Transverse colon (tissue), 4 donors: ENCODE measurements around the gene SDF2. TPM values are rescaled to one million over a fixed set of nuclear protein-coding genes. Genes with fewer than 3 reads are reported as not detected.
"Not testable (repeated sequence)": the region's sequence is repeated elsewhere in the genome, so short reads cannot be mapped to it uniquely, and the experiment has no call there.

Experiments used
- DNase-seq: peaks from one replicate; pipeline ENCODE4 v3.0.0-alpha.2; 2019
- H3K27ac ChIP-seq, 4 donors: fragments of 200-600 bp; sonication (generic); 2 replicates each; pipeline ENCODE4 v1.5.1; 2016 to 2018; ENCODE audit warnings: inconsistent platforms in 4 of 4
- H3K27me3 ChIP-seq: fragments of 200-600 bp; sonication (generic); 2 replicates; pipeline ENCODE4 v1.5.1; 2017; ENCODE audit warnings: inconsistent platforms
- H3K36me3 ChIP-seq, 4 donors: fragments of 200-600 bp; sonication (generic); 2 replicates each; pipeline ENCODE4 v1.5.1; 2017 to 2019; ENCODE audit warnings: inconsistent platforms in 4 of 4
- H3K4me1 ChIP-seq, 4 donors: fragments of 200-600 bp; sonication (generic); 2 replicates each; pipeline ENCODE4 v1.5.1; 2017 to 2020; ENCODE audit warnings: inconsistent platforms in 4 of 4
- H3K4me3 ChIP-seq, 4 donors: fragments of 200-600 bp; sonication (generic); 1 replicate in 1 of 4; 2 replicates in 3 of 4; pipeline versions ENCODE4 v1.5.1 to v1.6.1; 2017 to 2019; ENCODE audit warnings: inconsistent platforms in 4 of 4
- H3K9me3 ChIP-seq, 2 donors: fragments of 200-600 bp; sonication (generic); 2 replicates each; pipeline ENCODE4 v1.5.1; 2017 to 2019; ENCODE audit warnings: inconsistent platforms in 2 of 2
- EP300 ChIP-seq: sonication (generic); formaldehyde crosslinking; IDR thresholded peaks from one replicate; pipeline ENCODE4 v1.6.1; 2017; ENCODE audit warnings: antibody characterized with exemption, low read depth
- POLR2A ChIP-seq: fragments of 450-650 bp; IDR thresholded peaks from one replicate; pipeline ENCODE4 v1.6.1; 2016; ENCODE audit warnings: antibody characterized with exemption, mild to moderate bottlenecking, moderate library complexity
- POLR2AphosphoS5 ChIP-seq, 3 donors: sonication (generic); formaldehyde crosslinking; IDR thresholded peaks; one replicate each; pipeline ENCODE4 v1.6.1; 2016; ENCODE audit warnings: antibody characterized with exemption in 3 of 3
- WGBS, 2 donors: methylation state at CpG; one replicate each; pipeline ENCODE4 v1.1.5; 2018; ENCODE audit warnings: low coverage in 1 of 2; 5-methylcytosine and 5-hydroxymethylcytosine counted together
- in situ Hi-C, 4 donors: fragments of 200-750 bp; cut with MboI; loops; one replicate each; pipeline versions ENCODE4 v1.15.0 to v1.15.1; 2017; ENCODE audit warnings: low sequenced_read_pairs in 3 of 4, low pct_ligation_motif_present in 1 of 4, low pct_unique_long_range_greater_than_20kb in 1 of 4
- intact Hi-C: fragments of 100-400 bp; cut with DNase I; formaldehyde crosslinking; loops from one replicate; pipeline ENCODE4 v1.15.1; 2023; ENCODE audit warnings: low total_unique reads
- total RNA-seq, 4 donors: library from RNA; depleted of rRNA; stranded (reverse); fragments of >200 nt; gene quantifications; one replicate each; pipeline ENCODE4 v1.1.0, GENCODE V29; 2016
- TF ChIP-seq, protein P1 (sequence below), 5 experiments: fragments of 200-600 bp in 3 of 5; fragments of 450-650 bp in 2 of 5; sonication (generic) in 3 of 5; IDR thresholded peaks; 1 replicate in 2 of 5; 2 replicates in 3 of 5; pipeline ENCODE4 v1.5.1; 2016 to 2017; ENCODE audit warnings: antibody characterized with exemption in 5 of 5, inconsistent platforms in 3 of 5, mild to moderate bottlenecking in 2 of 5, moderate library complexity in 1 of 5

SDF2 gene
- total RNA-seq, 4 donors from 2014 or later: 32.2 to 69.9 (median 49.1) TPM

DNA sequence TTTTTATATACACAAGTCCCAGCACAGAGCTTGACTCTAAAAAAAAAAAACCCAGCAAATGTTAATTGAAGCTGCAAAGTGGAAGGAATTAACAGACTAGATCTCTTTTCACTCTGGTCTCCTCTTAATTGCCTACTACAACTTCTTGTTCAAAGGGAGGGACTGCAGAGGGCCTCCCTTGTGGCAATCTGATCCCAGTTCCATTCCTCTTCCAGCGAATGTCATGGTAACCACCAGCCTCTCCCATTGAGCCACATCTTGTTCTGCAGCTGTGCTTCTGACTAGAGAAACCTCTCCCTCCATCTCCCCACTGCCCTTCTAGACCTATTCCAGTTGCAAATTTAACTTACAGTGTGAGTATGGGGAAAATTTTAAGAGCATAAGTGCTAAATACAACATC is 6.2 kb upstream of the SDF2 start:
- in situ Hi-C loops: no loop called here
- peaks cover 0 to 18% (median 7%) of the 10 kb centered on the region in 4 donors for H3K36me3 ChIP-seq

GRCh38 chr17:28665994-28666393 is 4.3 kb upstream of the SDF2 start:
- Histone ChIP-seq H3K9me3 (no peaks in the 10 kb centered on the region), H3K27me3 (no peaks in the 10 kb centered on the region), H3K4me1 (peaks cover 9 to 35% (median 16%) of the 10 kb centered on the region in 4 donors), H3K27ac (no peak overlapping the region), H3K4me3 (no peak overlapping the region), H3K36me3 (no peaks in the 10 kb centered on the region)
- WGBS, 2 donors: 74 to 86% methylated on average over 2 of the region's 2 CpGs
- no peak for DNase-seq
- in situ Hi-C loops: no loop called here
- no peak for TF ChIP-seq POLR2AphosphoS5 (IDR thresholded peaks at IDR 0.05)
- TF ChIP-seq POLR2A: no peak
- no peak for TF ChIP-seq EP300
- TF ChIP-seq, protein P1, sequence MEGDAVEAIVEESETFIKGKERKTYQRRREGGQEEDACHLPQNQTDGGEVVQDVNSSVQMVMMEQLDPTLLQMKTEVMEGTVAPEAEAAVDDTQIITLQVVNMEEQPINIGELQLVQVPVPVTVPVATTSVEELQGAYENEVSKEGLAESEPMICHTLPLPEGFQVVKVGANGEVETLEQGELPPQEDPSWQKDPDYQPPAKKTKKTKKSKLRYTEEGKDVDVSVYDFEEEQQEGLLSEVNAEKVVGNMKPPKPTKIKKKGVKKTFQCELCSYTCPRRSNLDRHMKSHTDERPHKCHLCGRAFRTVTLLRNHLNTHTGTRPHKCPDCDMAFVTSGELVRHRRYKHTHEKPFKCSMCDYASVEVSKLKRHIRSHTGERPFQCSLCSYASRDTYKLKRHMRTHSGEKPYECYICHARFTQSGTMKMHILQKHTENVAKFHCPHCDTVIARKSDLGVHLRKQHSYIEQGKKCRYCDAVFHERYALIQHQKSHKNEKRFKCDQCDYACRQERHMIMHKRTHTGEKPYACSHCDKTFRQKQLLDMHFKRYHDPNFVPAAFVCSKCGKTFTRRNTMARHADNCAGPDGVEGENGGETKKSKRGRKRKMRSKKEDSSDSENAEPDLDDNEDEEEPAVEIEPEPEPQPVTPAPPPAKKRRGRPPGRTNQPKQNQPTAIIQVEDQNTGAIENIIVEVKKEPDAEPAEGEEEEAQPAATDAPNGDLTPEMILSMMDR (IDR thresholded peaks at IDR 0.05): no peak
- intact Hi-C loops: no loop called here

More for the DNA sequence above, 6.2 kb upstream of the SDF2 start:
- H3K27me3 ChIP-seq: no peaks in the 10 kb centered on the region
- no peak for DNase-seq
- peaks cover 7 to 30% (median 12%) of the 10 kb centered on the region in 4 donors for H3K4me1 ChIP-seq
- H3K27ac ChIP-seq: no peak overlapping the region
- no peaks in the 10 kb centered on the region for H3K9me3 ChIP-seq
- no peak overlapping the region for H3K4me3 ChIP-seq
- 85 to 100% methylated on average over 1 of the region's 1 CpG for WGBS, 2 donors
- intact Hi-C loops: no loop called here
- no peak for TF ChIP-seq POLR2A
- no peak for TF ChIP-seq EP300
- no peak for TF ChIP-seq POLR2AphosphoS5 (IDR thresholded peaks at IDR 0.05)
- TF ChIP-seq, protein P1 (IDR thresholded peaks at IDR 0.05): no peak

- no peaks in the 10 kb centered on the region for H3K9me3 ChIP-seq
- no peaks in the 10 kb centered on the region for H3K27me3 ChIP-seq
- in situ Hi-C loops: no loop called here
- peaks cover 14 to 46% (median 18%) of the 10 kb centered on the region in 4 donors for H3K4me1 ChIP-seq
- DNase-seq: no peak
- peaks cover 0 to 6% (median 0%) of the 10 kb centered on the region in 4 donors for H3K36me3 ChIP-seq
- no peak overlapping the region for H3K4me3 ChIP-seq
- TF ChIP-seq, protein P1 (IDR thresholded peaks at IDR 0.05): no peak
- no peak for TF ChIP-seq POLR2AphosphoS5 (IDR thresholded peaks at IDR 0.05)
- TF ChIP-seq POLR2A: no peak
- TF ChIP-seq EP300: no peak
- intact Hi-C loops: no loop called here
- peak overlapping the region in 1 of 4 donors; percentile 95 for H3K27ac ChIP-seq
Observed at GRCh38 chr17:28663723-28664122, 2.0 kb upstream of the SDF2 start.

GRCh38 chr17:28662527-28662829 is 772 bp upstream of the SDF2 start:
- intact Hi-C loops: no loop called here
- no peak for TF ChIP-seq POLR2A
- TF ChIP-seq POLR2AphosphoS5 (IDR thresholded peaks at IDR 0.05): no peak
- TF ChIP-seq EP300: no peak
- TF ChIP-seq, protein P1 (IDR thresholded peaks at IDR 0.05): no peak
- H3K27ac ChIP-seq: peak overlapping the region; percentile 95 to 98 (median 95)
- peaks cover 0 to 9% (median 3%) of the 10 kb centered on the region in 4 donors for H3K36me3 ChIP-seq
- WGBS, 2 donors: 0% methylated on average over 10 of the region's 10 CpGs; no CpG with 5 or more reads in 1 of the 2 donors
- in situ Hi-C loops: no loop called here
- H3K9me3 ChIP-seq: no peaks in the 10 kb centered on the region
- peak overlapping the region; percentile 50 to 91 (median 75) for H3K4me3 ChIP-seq
- no peak for DNase-seq
- peaks cover 14 to 46% (median 18%) of the 10 kb centered on the region in 4 donors for H3K4me1 ChIP-seq
- H3K27me3 ChIP-seq: no peaks in the 10 kb centered on the region

GRCh38 chr17:28659497-28659881 is 2.2 kb downstream of the SDF2 start:
- H3K4me3 ChIP-seq, H3K27ac ChIP-seq, DNase-seq, H3K9me3 ChIP-seq, intact Hi-C loops, H3K36me3 ChIP-seq, H3K27me3 ChIP-seq, in situ Hi-C loops: not testable (repeated sequence)
- H3K4me1 ChIP-seq: peaks cover 14 to 30% (median 16%) of the 10 kb centered on the region in 4 donors
- 94% methylated on average over 19 of the region's 23 CpGs; no CpG with 5 or more reads in 1 of the 2 donors for WGBS, 2 donors

DNA sequence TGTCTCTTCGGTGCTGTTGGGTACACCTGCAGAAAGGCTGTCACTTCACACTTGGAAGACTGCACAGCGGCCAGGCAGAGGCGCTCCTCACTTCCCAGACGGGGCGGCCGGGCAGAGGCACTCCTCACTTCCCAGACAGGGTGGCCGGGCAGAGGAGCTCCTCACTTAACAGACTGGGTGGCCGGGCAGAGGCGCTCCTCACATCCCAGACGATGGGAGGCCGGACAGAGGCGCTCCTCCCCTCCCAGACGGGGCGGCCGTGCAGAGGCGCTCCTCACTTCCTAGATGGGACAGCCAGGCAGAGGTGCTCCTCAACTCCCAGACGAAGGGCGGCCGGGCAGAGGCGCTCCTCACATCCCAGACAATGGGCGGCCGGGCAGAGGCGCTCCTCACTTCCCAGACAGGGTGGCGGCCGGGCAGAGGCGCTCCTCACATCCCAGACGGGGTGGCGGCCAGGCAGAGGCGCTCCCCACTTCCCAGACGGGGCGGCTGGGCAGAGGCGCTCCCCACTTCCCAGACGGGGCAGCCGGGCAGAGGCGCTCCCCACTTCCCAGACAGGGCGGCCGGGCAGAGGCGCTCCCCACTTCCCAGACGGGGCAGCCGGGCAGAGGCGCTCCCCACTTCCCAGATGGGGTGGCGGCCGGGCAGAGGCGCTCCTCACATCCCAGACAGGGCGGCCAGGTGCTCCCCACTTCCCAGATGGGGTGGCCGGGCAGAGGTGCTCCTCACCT is 2.8 kb downstream of the SDF2 start:
- H3K27me3 ChIP-seq, H3K36me3 ChIP-seq, H3K27ac ChIP-seq, H3K9me3 ChIP-seq, in situ Hi-C loops, intact Hi-C loops, H3K4me3 ChIP-seq, DNase-seq: not testable (repeated sequence)
- H3K4me1 ChIP-seq: peaks cover 12 to 26% (median 14%) of the 10 kb centered on the region in 4 donors
- 96% methylated on average over 33 of the region's 46 CpGs; no CpG with 5 or more reads in 1 of the 2 donors for WGBS, 2 donors
